Measurements from ENCODE around the gene TRIP10. TPM values are rescaled to one million over a fixed set of nuclear protein-coding genes. Genes with fewer than 3 reads are reported as not detected.
A peak's percentile ranks its signal among the peaks of the same experiment; 100 is the strongest.
"Not testable (repeated sequence)": the region's sequence is repeated elsewhere in the genome, so short reads cannot be mapped to it uniquely, and the experiment has no call there.

The TRIP10 gene
- total RNA-seq, 1 donor from 2014 or later = 20.4 TPM

DNA sequence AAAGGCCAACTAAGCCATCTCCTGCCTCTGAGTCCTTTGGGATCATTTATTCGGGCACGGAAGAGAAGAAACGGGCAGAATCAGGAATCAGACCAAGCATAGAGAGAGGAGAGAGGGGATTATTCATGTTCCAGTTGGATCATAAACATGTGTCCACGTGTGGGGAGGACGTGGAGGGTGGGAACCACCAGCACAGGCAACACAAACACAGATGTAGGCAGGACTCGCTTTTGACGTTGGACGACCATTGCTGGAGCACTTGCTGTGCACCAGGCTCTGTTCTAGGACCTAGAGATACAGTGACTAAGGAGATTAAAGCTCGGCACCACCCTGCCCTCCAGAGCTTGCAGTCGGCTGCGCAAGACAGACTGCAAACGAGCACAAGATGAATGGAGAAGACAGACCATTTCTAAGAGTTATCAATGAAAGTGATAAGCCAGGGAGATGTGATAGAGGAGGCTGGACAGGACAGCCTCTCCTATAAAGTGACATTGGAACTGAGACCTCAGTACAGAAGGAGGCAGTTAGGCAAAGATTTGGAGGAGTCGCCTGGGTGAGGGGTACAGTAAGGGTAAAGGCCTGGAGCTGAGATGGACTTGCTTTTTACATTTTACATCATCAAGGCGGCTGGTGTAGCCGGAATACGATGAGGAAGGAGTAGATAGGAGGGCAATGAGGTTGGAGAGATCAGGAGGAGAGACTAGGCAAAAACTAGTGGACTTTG lies 27.0 kb downstream of the TRIP10 start:
- DNase-seq (ENCODE audit: low read depth in 2 of 2) = no peak

DNA sequence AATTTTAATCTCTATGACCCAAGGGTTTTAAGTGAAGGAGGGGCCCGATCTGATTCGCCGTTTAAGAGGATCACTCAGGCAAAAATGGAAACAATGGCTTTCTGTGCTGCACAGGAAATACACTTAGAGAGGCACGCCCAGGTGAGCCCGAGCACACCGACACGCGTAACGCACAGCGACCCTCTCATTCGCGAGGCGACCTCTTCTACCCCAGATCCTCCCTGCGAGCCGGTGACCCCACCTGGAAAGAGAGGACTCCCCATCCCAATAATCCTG lies 27.5 kb downstream of the TRIP10 start:
- DNase-seq (ENCODE audit: low read depth in 2 of 2) = peak in 1 of 2 donors; percentile 22

GRCh38 chr19:6767357-6768235 lies 28.1 kb downstream of the TRIP10 start, which contains the start of gene SH2D3A:
Gene SH2D3A, minus strand, starts transcription at chr19:6767435. Its CDS starts 3,687 bp downstream, at chr19:6763748.
- DNase-seq (ENCODE audit: low read depth in 2 of 2) = peak; percentile 17 to 85

GRCh38 chr19:6768236-6768785 lies 28.8 kb downstream of the TRIP10 start:
- DNase-seq (ENCODE audit: low read depth in 2 of 2) = no peak

GRCh38 chr19:6769006-6769619 lies 29.6 kb downstream of the TRIP10 start:
- peak; percentile 27 to 33 for DNase-seq (ENCODE audit: low read depth in 2 of 2)

GRCh38 chr19:6771648-6772027 lies 32.2 kb downstream of the TRIP10 start:
- not testable (repeated sequence) for DNase-seq (ENCODE audit: low read depth in 2 of 2)

DNA sequence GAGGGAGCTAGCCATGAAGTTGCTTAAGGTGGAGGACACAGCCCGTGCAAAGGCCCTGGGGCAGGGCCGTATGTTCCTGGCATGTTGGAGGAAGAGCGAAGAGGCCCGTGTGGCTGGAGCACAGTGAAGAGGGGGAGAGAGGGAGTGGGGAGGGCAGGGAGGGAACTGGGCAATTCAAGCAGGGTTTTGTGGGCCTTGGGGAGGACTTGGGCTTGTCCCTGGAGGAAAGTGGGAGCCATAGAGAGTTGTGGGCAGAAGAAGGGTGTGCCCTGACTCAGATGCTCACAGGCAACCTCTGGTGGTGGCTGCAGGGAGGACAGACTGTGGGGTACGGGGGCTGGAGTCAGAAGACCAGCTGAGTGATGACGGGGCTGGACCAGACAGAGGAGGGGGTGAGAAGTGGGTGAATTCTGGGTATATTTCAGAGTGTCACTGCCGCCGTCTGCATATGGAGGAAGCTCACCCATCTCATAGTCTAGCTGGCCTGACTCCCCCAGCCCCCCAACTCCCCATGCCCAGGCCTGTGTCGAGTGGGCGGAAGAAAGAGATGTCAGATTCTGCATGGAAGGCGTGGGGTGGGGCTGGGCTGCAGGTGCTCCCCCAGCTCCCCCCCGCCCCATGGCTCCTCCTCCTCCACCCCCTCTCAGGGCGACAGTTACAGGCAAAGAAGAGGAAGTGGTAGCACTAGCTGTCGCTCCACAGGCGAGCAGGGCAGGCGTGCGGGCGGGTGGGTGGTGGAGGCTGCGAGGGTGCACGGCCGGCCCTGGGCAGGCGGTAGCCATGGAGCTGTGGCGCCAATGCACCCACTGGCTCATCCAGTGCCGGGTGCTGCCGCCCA lies 32.8 kb downstream of the TRIP10 start, which contains the start of gene VAV1:
Gene VAV1, plus strand, starts transcription at position 681 of the 838 bp plus-strand sequence. Its CDS starts 100 bp downstream, at position 781.
- no peak for DNase-seq (ENCODE audit: low read depth in 2 of 2)

GRCh38 chr19:6772866-6773322 lies 33.4 kb downstream of the TRIP10 start:
- no peak for DNase-seq (ENCODE audit: low read depth in 2 of 2)

GRCh38 chr19:6773323-6773931 lies 33.9 kb downstream of the TRIP10 start:
- DNase-seq (ENCODE audit: low read depth in 2 of 2) = no peak

- DNase-seq (ENCODE audit: low read depth in 2 of 2) = no peak
These were observed 35.6 kb downstream of the TRIP10 start for GRCh38 chr19:6774821-6775707.

GRCh38 chr19:6776045-6776444 lies 36.6 kb downstream of the TRIP10 start:
- not testable (repeated sequence) for DNase-seq (ENCODE audit: low read depth in 2 of 2)

DNA sequence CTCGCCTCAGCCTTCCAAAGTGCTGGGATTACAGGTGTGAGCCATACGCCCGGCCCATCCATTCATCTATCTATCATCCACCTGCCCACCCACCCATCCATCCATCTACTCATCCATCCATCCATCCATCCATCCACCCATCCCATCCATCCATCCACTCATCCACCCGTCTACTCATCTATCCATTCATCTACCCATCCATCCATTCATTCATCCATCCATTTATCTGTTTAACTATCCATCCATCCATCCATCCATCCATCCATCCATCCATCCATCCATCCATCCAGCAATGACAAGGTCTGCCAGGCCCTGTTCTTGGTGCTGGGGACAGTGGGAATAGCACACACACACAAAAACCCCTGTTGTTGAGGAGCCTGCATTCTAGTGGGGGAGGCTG lies 37.5 kb downstream of the TRIP10 start:
- no peak for DNase-seq (ENCODE audit: low read depth in 2 of 2)

DNA sequence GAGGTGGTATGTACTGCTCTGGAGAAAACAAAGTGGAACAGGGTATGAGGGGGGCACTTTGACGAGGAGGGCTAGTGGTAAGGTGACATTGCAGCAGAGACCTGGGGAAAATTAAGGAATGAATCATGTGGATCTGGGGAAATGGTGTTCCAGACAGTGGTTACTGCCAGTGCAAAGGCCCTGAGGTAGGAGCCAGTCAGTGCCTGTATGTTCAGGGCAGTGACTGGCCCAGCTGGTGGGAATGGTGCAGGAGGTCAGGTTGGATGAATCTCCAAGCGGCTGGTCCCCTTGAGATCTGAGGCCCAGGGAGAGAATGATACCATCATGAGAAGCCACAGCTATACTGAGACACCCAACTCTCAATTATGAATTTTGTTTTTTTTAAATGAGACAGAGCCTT lies 38.0 kb downstream of the TRIP10 start:
- no peak for DNase-seq (ENCODE audit: low read depth in 2 of 2)

- DNase-seq (ENCODE audit: low read depth in 2 of 2) = no peak
These were observed 38.9 kb downstream of the TRIP10 start for GRCh38 chr19:6778386-6778785.

GRCh38 chr19:6779206-6779605 lies 39.7 kb downstream of the TRIP10 start:
- DNase-seq (ENCODE audit: low read depth in 2 of 2) = no peak

- no peak for DNase-seq (ENCODE audit: low read depth in 2 of 2)
These were observed 47.9 kb downstream of the TRIP10 start for GRCh38 chr19:6787393-6787792.

GRCh38 chr19:6788896-6789295 lies 49.4 kb downstream of the TRIP10 start:
- DNase-seq (ENCODE audit: low read depth in 2 of 2) = no peak

DNA sequence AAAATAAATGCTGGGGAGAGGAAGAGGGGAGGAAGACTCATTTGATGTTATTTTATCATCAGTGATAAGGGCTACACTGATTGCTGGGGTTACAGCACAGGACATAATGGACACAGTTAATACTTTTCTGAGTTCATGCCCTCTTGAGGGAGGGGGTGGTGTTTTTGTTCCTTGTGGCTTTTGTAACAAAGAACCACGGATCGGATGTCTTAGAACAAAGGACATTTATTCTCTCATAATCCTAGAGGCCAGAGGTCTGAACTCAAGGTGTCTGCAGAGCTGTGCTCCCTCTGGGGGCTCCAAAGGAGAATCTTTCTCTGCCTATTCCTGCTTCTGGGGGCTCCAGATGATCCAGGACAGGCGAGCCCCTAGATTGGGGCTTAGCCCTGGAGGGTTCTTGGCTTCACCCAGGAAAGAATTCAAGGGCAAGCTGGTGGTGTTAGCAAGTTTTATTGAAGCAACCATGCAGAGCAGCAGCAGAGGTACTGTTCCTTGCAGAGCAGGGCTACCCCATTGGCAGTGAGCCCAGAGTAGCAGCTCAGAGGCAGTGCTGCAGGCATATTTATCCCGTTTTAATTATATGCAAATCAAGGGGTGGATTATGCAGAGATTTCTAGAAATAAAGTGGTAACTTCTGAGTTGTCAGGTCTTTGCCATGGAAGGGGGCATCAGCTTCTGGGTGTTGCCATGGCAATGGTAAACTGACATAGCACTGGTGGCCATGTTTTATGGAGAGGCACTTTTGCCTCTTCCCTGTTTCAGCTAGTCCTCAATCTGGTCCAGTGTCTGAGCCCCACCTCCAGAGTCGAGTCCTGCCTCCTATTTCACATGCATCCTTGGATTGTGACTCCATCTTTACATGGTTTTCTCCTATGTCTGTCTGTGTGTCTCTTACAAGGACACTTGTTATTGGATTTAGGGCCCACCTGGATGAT lies 51.0 kb downstream of the TRIP10 start:
- no peak for DNase-seq (ENCODE audit: low read depth in 2 of 2)
